MM.1S (cell line): ENCODE data around the gene DDX25.

Experiments used
- DNase-seq: peaks from one replicate; pipeline ENCODE4 v3.0.0-alpha.2; 2015
- H2AFZ ChIP-seq: fragments of 300-600 bp; sonication (generic); 2 replicates; pipeline ENCODE4 v1.6.0; 2016; ENCODE audit warnings: antibody characterized with exemption, low read length
- H3F3A ChIP-seq: fragments of 300-600 bp; sonication (generic); 2 replicates; pipeline ENCODE4 v1.6.1; 2016; ENCODE audit warnings: mild to moderate bottlenecking, antibody characterized with exemption, low read length, moderate library complexity, mixed read lengths; ENCODE audit not compliant: insufficient read depth
- H3K27ac ChIP-seq: fragments of 300-600 bp; sonication (generic); 2 replicates; pipeline ENCODE4 v1.5.1; 2016; ENCODE audit warnings: mild to moderate bottlenecking, low read length
- H3K27me3 ChIP-seq: fragments of 300-600 bp; sonication (generic); replicated peaks from 2 replicates; pipeline ENCODE4 v1.6.0; 2016; ENCODE audit warnings: low read length; ENCODE audit not compliant: insufficient read depth
- H3K36me3 ChIP-seq: fragments of 300-600 bp; sonication (generic); replicated peaks from 2 replicates; pipeline ENCODE4 v1.6.1; 2016; ENCODE audit warnings: mild to moderate bottlenecking, low read length, mixed read lengths; ENCODE audit not compliant: insufficient read depth
- H3K4me1 ChIP-seq: fragments of 300-600 bp; sonication (generic); 2 replicates; pipeline ENCODE4 v1.6.1; 2016; ENCODE audit warnings: low read length, mixed read lengths
- H3K4me2 ChIP-seq: fragments of 300-600 bp; sonication (generic); 2 replicates; pipeline ENCODE4 v1.6.0; 2016; ENCODE audit warnings: low read depth, low read length
- H3K4me3 ChIP-seq: fragments of 300-600 bp; sonication (generic); 2 replicates; pipeline ENCODE4 v1.5.1; 2016; ENCODE audit warnings: low read length, mixed read lengths
- H3K79me2 ChIP-seq: fragments of 300-600 bp; sonication (generic); 2 replicates; pipeline ENCODE4 v1.6.1; 2016; ENCODE audit warnings: mixed run types, low read length, mixed read lengths
- H3K9ac ChIP-seq: fragments of 300-600 bp; sonication (generic); 2 replicates; pipeline ENCODE4 v1.6.1; 2016; ENCODE audit warnings: low read length, mixed read lengths
- H3K9me2 ChIP-seq: fragments of 300-600 bp; sonication (generic); replicated peaks from 2 replicates; pipeline ENCODE4 v1.6.1; 2016; ENCODE audit warnings: mild to moderate bottlenecking, low read length, mixed read lengths; ENCODE audit not compliant: insufficient read depth
- H3K9me3 ChIP-seq: fragments of 300-600 bp; sonication (generic); replicated peaks from 2 replicates; pipeline ENCODE4 v1.6.1; 2016; ENCODE audit warnings: mild to moderate bottlenecking, low read length, mixed read lengths; ENCODE audit not compliant: insufficient read depth
- H4K20me1 ChIP-seq: fragments of 300-600 bp; sonication (generic); 2 replicates; pipeline ENCODE4 v1.6.1; 2016; ENCODE audit warnings: mild to moderate bottlenecking, low read length, moderate library complexity, mixed read lengths; ENCODE audit not compliant: insufficient read depth
- CTCF ChIP-seq: fragments of 300-600 bp; sonication (generic); IDR thresholded peaks from 2 replicates; pipeline ENCODE4 v1.5.1; 2016; ENCODE audit warnings: antibody characterized with exemption, low read length, mixed read lengths
- EZH2 ChIP-seq: fragments of 300-600 bp; sonication (generic); optimal IDR thresholded peaks from 2 replicates; pipeline ENCODE3; 2017; ENCODE audit warnings: low read depth, mild to moderate bottlenecking, antibody characterized with exemption, low read length, mixed read lengths
- EZH2phosphoT487 ChIP-seq: fragments of 300-600 bp; sonication (generic); IDR thresholded peaks from 2 replicates; pipeline ENCODE4 v1.6.1; 2018; ENCODE audit warnings: antibody characterized with exemption, low read length

Gene DDX25

GRCh38 chr11:125950696-125951651, 46.7 kb downstream of the DDX25 start:
- no peak overlapping the region for H2AFZ ChIP-seq
- no peaks in the 10 kb centered on the region for H3F3A ChIP-seq
- no peak overlapping the region for H3K4me3 ChIP-seq
- no peak overlapping the region for H3K27ac ChIP-seq
- H3K4me1 ChIP-seq, result no peaks in the 10 kb centered on the region
- no peak overlapping the region for H3K9ac ChIP-seq
- TF ChIP-seq CTCF (no peak), EZH2phosphoT487 (no peak), EZH2 (no peak)
- no peaks in the 10 kb centered on the region for H3K9me3 ChIP-seq
- DNase-seq, result no peak
- H3K27me3 ChIP-seq, result no peaks in the 10 kb centered on the region
- no peaks in the 10 kb centered on the region for H3K36me3 ChIP-seq
- H4K20me1 ChIP-seq, result no peaks in the 10 kb centered on the region
- H3K4me2 ChIP-seq, result no peak overlapping the region
- H3K9me2 ChIP-seq, result no peaks in the 10 kb centered on the region
- H3K79me2 ChIP-seq, result no peaks in the 10 kb centered on the region

- Histone ChIP-seq H3K9me3 (no peaks in the 10 kb centered on the region), H3K9me2 (no peaks in the 10 kb centered on the region), H3K4me2 (no peak overlapping the region), H3K4me1 (no peaks in the 10 kb centered on the region), H4K20me1 (no peaks in the 10 kb centered on the region), H2AFZ (no peak overlapping the region), H3K27ac (no peak overlapping the region), H3K36me3 (no peaks in the 10 kb centered on the region), H3K4me3 (no peak overlapping the region), H3K79me2 (no peaks in the 10 kb centered on the region), H3F3A (no peaks in the 10 kb centered on the region), H3K27me3 (no peaks in the 10 kb centered on the region), H3K9ac (no peak overlapping the region)
- DNase-seq, result no peak
- no peak for TF ChIP-seq EZH2phosphoT487
- TF ChIP-seq EZH2, result no peak
- TF ChIP-seq CTCF, result no peak
Observed at GRCh38 chr11:125951731-125952130, 47.4 kb downstream of the DDX25 start.

- H2AFZ ChIP-seq, result no peak overlapping the region
Observed at GRCh38 chr11:125952559-125952958, 48.3 kb downstream of the DDX25 start.

More at GRCh38 chr11:125952559-125952958, 48.3 kb downstream of the DDX25 start:
- H3K9me3 ChIP-seq, result no peaks in the 10 kb centered on the region
- no peaks in the 10 kb centered on the region for H3K9me2 ChIP-seq
- no peak overlapping the region for H3K9ac ChIP-seq
- H3F3A ChIP-seq, result no peaks in the 10 kb centered on the region
- no peaks in the 10 kb centered on the region for H3K27me3 ChIP-seq
- no peaks in the 10 kb centered on the region for H4K20me1 ChIP-seq
- no peaks in the 10 kb centered on the region for H3K36me3 ChIP-seq
- no peak for DNase-seq
- H3K4me2 ChIP-seq, result no peak overlapping the region
- TF ChIP-seq EZH2phosphoT487 (no peak), CTCF (no peak), EZH2 (no peak)
- H3K4me3 ChIP-seq, result no peak overlapping the region
- H3K79me2 ChIP-seq, result no peaks in the 10 kb centered on the region
- H3K27ac ChIP-seq, result no peak overlapping the region
- no peaks in the 10 kb centered on the region for H3K4me1 ChIP-seq
